GM12878 (cell line): ENCODE data around the gene DKK1. TPM values are rescaled to one million over a fixed set of nuclear protein-coding genes. Genes with fewer than 3 reads are reported as not detected.

Source experiments
- ATAC-seq: fragments of 200-7000 bp; cut with Tn5 transposase; 3 replicates; pipeline ENCODE4 v1.9.1; 2020; ENCODE audit warnings: mild to moderate bottlenecking, moderate library complexity
- BruUV-seq: library from RNA; stranded (reverse); fragments of 400-500 nt; replicated peaks from 2 replicates; lab custom pipeline; 2021; lab: Mats Ljungman, UMichigan
- CTCF ChIA-PET: fragments of 300-600 bp; sonication (Branson Sonifier 250); formaldehyde crosslinking; extraction: SDS; loops from one replicate; lab custom pipeline; 2021; ENCODE audit warnings: inconsistent platforms; lab: Yijun Ruan, JAX
- POLR2A ChIA-PET: fragments of 350-600 bp; formaldehyde crosslinking; extraction: SDS; loops from one replicate; lab custom pipeline; 2021; ENCODE audit warnings: inconsistent platforms; lab: Charles Lee
- RAD21 ChIA-PET: fragments of 300-600 bp; sonication (Branson Sonifier 250); formaldehyde crosslinking; loops from one replicate; lab custom pipeline; 2023; ENCODE audit warnings: antibody characterized with exemption; ENCODE audit not compliant: unreplicated experiment; lab: Charles Lee
- SMC1A ChIA-PET: fragments of 300-600 bp; sonication (Branson Sonifier 250); formaldehyde crosslinking; loops from one replicate; lab custom pipeline; 2023; ENCODE audit not compliant: unreplicated experiment, uncharacterized antibody; lab: Charles Lee
- DNase-seq: peaks from one replicate; pipeline ENCODE4 v3.0.0-alpha.2; 2011; ENCODE audit warnings: low read depth, low spot score
- FAIRE-seq: peaks from 3 replicates; lab custom pipeline; 2011; peaks lifted over from hg19 to GRCh38; lab: Jason Lieb, UNC
- H2AFZ ChIP-seq: 2 replicates; pipeline ENCODE4 v1.6.0; 2011; ENCODE audit warnings: low read depth, low read length, control low read depth; ENCODE audit not compliant: control insufficient read depth
- H3K27ac ChIP-seq: 2 replicates; pipeline ENCODE4 v1.5.1; 2011; ENCODE audit warnings: control low read depth; ENCODE audit not compliant: control insufficient read depth, insufficient read depth
- H3K27me3 ChIP-seq, 2 experiments: replicated peaks in 1 of 2; 2 replicates each; pipeline versions ENCODE4 v1.6.0 to v1.6.1; 2011; ENCODE audit warnings: low read length in 1 of 2; ENCODE audit not compliant: control insufficient read depth in 2 of 2, insufficient read depth in 2 of 2
- H3K36me3 ChIP-seq, 2 experiments: 2 replicates each; pipeline ENCODE4 v1.5.1; 2011; ENCODE audit warnings: low read length in 1 of 2; ENCODE audit not compliant: control insufficient read depth in 2 of 2, insufficient read depth in 2 of 2
- H3K4me1 ChIP-seq: 2 replicates; pipeline ENCODE4 v1.6.1; 2011; ENCODE audit warnings: mild to moderate bottlenecking, low read length, moderate library complexity, mixed read lengths; ENCODE audit not compliant: control insufficient read depth, insufficient read depth
- H3K4me2 ChIP-seq: 2 replicates; pipeline ENCODE4 v1.6.0; 2011; ENCODE audit warnings: control low read depth; ENCODE audit not compliant: control insufficient read depth, insufficient read depth
- H3K4me3 ChIP-seq: fragments of 200-600 bp; sonication (generic); 2 replicates; pipeline ENCODE4 v1.5.1; 2016
- H3K79me2 ChIP-seq: 2 replicates; pipeline ENCODE4 v1.6.0; 2011; ENCODE audit warnings: low read length; ENCODE audit not compliant: control insufficient read depth, insufficient read depth
- H3K9ac ChIP-seq: 2 replicates; pipeline ENCODE4 v1.8.0; 2011; ENCODE audit warnings: low read length, control low read depth, mixed read lengths; ENCODE audit not compliant: control insufficient read depth, insufficient read depth
- H3K9me3 ChIP-seq: replicated peaks from 3 replicates; pipeline ENCODE4 v1.5.1; 2011; ENCODE audit warnings: mild to moderate bottlenecking, low read length; ENCODE audit not compliant: control insufficient read depth, insufficient read depth
- H4K20me1 ChIP-seq: 2 replicates; pipeline ENCODE4 v1.6.0; 2011; ENCODE audit not compliant: control insufficient read depth, insufficient read depth
- BACH1 ChIP-seq: fragments of 450-650 bp; IDR thresholded peaks from 2 replicates; pipeline ENCODE4 v1.6.1; 2017; ENCODE audit warnings: mild to moderate bottlenecking, borderline replicate concordance
- CHD2 ChIP-seq: IDR thresholded peaks from 2 replicates; pipeline ENCODE4 v1.6.1; 2011; ENCODE audit warnings: low read depth, low read length, improper control_type of control experiment, borderline replicate concordance
- CREB1 ChIP-seq: IDR thresholded peaks from 2 replicates; pipeline ENCODE4 v1.6.1; 2012; ENCODE audit warnings: low read depth, mild to moderate bottlenecking, inconsistent platforms
- HCFC1 ChIP-seq: fragments of 150-350 bp; IDR thresholded peaks from 2 replicates; pipeline ENCODE4 v1.6.1; 2014; ENCODE audit warnings: low read length
- MTA3 ChIP-seq: IDR thresholded peaks from 2 replicates; pipeline ENCODE4 v1.6.1; 2012; ENCODE audit warnings: low read length, inconsistent platforms, borderline replicate concordance
- NR2C1 ChIP-seq: fragments of 450-650 bp; IDR thresholded peaks from 2 replicates; pipeline ENCODE4 v1.6.1; 2017; ENCODE audit warnings: antibody characterized with exemption, mild to moderate bottlenecking, moderate library complexity
- SKIL ChIP-seq: fragments of 450-650 bp; IDR thresholded peaks from 2 replicates; pipeline ENCODE4 v1.6.1; 2017; ENCODE audit warnings: mild to moderate bottlenecking, low read depth, inconsistent platforms; ENCODE audit not compliant: poor library complexity, severe bottlenecking
- WRNIP1 ChIP-seq: IDR thresholded peaks from 2 replicates; pipeline ENCODE4 v1.6.1; 2011; ENCODE audit warnings: low read depth, low read length, improper control_type of control experiment, borderline replicate concordance
- WGBS: methylation state at CpG from one replicate; pipeline ENCODE4 v1.1.6; 2016; ENCODE audit warnings: low lambda C conversion rate; ENCODE audit not compliant: insufficient replicate concordance, insufficient coverage; ENCODE audit errors: missing lambda C conversion rate; 5-methylcytosine and 5-hydroxymethylcytosine counted together
- in situ Hi-C: fragments of 300-500 bp; cut with MboI; formaldehyde crosslinking; loops from 9 replicates; pipeline ENCODE4 v1.14.3; 2018; ENCODE audit warnings: mixed read lengths
- intact Hi-C: fragments of 100-400 bp; cut with micrococcal nuclease; formaldehyde crosslinking; loops from one replicate; pipeline ENCODE4 v1.14.2; 2022; ENCODE audit not compliant: unreplicated experiment
- polyA plus RNA-seq, 11 experiments: library from polyadenylated mRNA; depleted of rRNA in 4 of 11; unstranded in 6 of 11; stranded (reverse) in 5 of 11; fragments of >200 nt; fragmentation: Nextera tagmentation in 4 of 11; fragmentation: Illumina TruSeq in 1 of 11; extraction: Ambion mirVana in 4 of 11; extraction: Trizol in 1 of 11; gene quantifications; 1 replicate in 1 of 11; 2 replicates in 10 of 11; pipeline versions ENCODE4 v1.2.1 to v1.2.3, GENCODE V29; 2011 to 2016; ENCODE audit warnings: inconsistent platforms in 2 of 11, missing spikeins in 2 of 11, low read depth in 1 of 11
- total RNA-seq, 4 experiments: library from RNA; depleted of rRNA in 3 of 4; stranded (reverse); fragments of >200 nt in 3 of 4; fragmentation: Illumina TruSeq in 1 of 4; extraction: Trizol in 1 of 4; gene quantifications; 2 replicates each; pipeline versions ENCODE4 v1.2.1 to v1.2.3, GENCODE V29; 2013 to 2021
- TF ChIP-seq, protein P1 (sequence below): fragments of 450-650 bp; IDR thresholded peaks from 2 replicates; pipeline ENCODE4 v1.6.1; 2016; ENCODE audit warnings: mild to moderate bottlenecking, moderate library complexity, borderline replicate concordance

The DKK1 gene
- total and polyA plus RNA-seq, 10 of the 15 experiments (the other 5 are each of a cell fraction or from before 2014, with no cell fraction given): 0.12 to 0.77 (median 0.33) TPM; not detected in 7

DNA sequence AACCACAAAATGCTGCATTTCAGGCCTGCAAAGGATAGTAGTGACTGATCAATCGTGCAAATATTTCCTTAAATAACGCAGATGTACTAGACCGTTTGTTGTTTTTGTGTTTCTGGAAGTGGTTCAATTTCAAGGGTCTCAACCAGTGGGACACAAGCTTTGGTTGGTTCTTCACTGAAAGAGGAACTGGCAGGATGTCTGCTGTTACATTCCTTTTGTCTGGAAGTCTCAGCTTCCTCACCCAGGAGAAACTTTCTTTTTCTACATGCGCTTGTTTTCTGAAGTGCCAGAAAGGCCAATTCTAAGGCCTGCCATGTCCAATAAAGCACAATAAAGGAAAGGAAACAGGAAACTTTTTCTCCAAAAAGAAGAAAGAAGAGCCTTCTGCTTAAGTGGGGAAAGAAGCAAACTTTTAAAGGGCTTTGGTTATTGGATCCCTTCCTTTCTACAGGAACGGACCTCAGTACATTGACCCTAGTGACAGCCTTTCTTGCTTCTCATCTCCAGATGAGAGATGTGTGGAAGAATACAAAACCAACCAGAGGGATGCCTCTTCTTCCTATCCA is 4.1 kb downstream of the DKK1 start:
- WGBS: 70% methylated on average over 5 of the region's 5 CpGs
- Histone ChIP-seq H3K9me3 (no peaks in the 10 kb centered on the region), H3K4me2 (no peak overlapping the region), H3K79me2 (no peaks in the 10 kb centered on the region), H3K36me3 (no peaks in the 10 kb centered on the region), H3K9ac (no peak overlapping the region), H4K20me1 (no peaks in the 10 kb centered on the region), H2AFZ (no peak overlapping the region), H3K27me3 (peaks cover 6 to 7% of the 10 kb centered on the region in 2 experiments), H3K4me3 (no peak overlapping the region), H3K4me1 (no peaks in the 10 kb centered on the region), H3K27ac (no peak overlapping the region)
- no TSS peak for BruUV-seq
- no peak for DNase-seq
- intact Hi-C loops (no loop called here), in situ Hi-C loops (loop anchor here (10.0 kb wide), 1 partner anchor 167 kb away; no protein-coding TSS in a partner anchor)
- CTCF ChIA-PET: interaction anchor here (0.6 kb wide), 1 partner anchor 22 kb away, joined by 3 read pairs; no protein-coding TSS in a partner anchor
- ATAC-seq: no peak
- POLR2A ChIA-PET: no interaction called here
- TF ChIP-seq MTA3 (no peak), SKIL (no peak), BACH1 (no peak), CHD2 (no peak), CREB1 (no peak), HCFC1 (no peak), WRNIP1 (no peak), NR2C1 (no peak)
- TF ChIP-seq, protein P1, sequence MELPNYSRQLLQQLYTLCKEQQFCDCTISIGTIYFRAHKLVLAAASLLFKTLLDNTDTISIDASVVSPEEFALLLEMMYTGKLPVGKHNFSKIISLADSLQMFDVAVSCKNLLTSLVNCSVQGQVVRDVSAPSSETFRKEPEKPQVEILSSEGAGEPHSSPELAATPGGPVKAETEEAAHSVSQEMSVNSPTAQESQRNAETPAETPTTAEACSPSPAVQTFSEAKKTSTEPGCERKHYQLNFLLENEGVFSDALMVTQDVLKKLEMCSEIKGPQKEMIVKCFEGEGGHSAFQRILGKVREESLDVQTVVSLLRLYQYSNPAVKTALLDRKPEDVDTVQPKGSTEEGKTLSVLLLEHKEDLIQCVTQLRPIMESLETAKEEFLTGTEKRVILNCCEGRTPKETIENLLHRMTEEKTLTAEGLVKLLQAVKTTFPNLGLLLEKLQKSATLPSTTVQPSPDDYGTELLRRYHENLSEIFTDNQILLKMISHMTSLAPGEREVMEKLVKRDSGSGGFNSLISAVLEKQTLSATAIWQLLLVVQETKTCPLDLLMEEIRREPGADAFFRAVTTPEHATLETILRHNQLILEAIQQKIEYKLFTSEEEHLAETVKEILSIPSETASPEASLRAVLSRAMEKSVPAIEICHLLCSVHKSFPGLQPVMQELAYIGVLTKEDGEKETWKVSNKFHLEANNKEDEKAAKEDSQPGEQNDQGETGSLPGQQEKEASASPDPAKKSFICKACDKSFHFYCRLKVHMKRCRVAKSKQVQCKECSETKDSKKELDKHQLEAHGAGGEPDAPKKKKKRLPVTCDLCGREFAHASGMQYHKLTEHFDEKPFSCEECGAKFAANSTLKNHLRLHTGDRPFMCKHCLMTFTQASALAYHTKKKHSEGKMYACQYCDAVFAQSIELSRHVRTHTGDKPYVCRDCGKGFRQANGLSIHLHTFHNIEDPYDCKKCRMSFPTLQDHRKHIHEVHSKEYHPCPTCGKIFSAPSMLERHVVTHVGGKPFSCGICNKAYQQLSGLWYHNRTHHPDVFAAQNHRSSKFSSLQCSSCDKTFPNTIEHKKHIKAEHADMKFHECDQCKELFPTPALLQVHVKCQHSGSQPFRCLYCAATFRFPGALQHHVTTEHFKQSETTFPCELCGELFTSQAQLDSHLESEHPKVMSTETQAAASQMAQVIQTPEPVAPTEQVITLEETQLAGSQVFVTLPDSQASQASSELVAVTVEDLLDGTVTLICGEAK: no peak
- RAD21 ChIA-PET: no interaction called here
- SMC1A ChIA-PET: no interaction called here
- no peak for FAIRE-seq
